NB4 (cell line): Measurements from ENCODE around the gene DRG1.

Source experiments
- DNase-seq: peaks from one replicate; pipeline ENCODE4 v3.0.0; 2010; ENCODE audit warnings: low read depth
- H3K4me3 ChIP-seq: one replicate; pipeline ENCODE4 v1.5.1; 2011; ENCODE audit warnings: mild to moderate bottlenecking, low read depth, low read length, moderate library complexity
- MAX ChIP-seq: IDR thresholded peaks from 2 replicates; pipeline ENCODE4 v1.6.1; 2011; ENCODE audit warnings: low read depth, low read length
- MYC ChIP-seq: IDR thresholded peaks from 2 replicates; pipeline ENCODE4 v1.6.1; 2011; ENCODE audit warnings: low read depth, low read length
- POLR2A ChIP-seq: IDR thresholded peaks from 2 replicates; pipeline ENCODE4 v1.6.1; 2011; ENCODE audit warnings: mild to moderate bottlenecking; ENCODE audit not compliant: insufficient read length; ENCODE audit errors: extremely low read depth
- TF ChIP-seq, protein P1 (sequence below): IDR thresholded peaks from one replicate; pipeline ENCODE4 v1.5.1; 2012; ENCODE audit warnings: low read depth, low read length

Gene DRG1

GRCh38 chr22:31449506-31449905, 50.1 kb downstream of the DRG1 start:
- no peak for DNase-seq
- no peak overlapping the region for H3K4me3 ChIP-seq
- TF ChIP-seq MYC: no peak
- TF ChIP-seq MAX: no peak
- TF ChIP-seq, protein P1, sequence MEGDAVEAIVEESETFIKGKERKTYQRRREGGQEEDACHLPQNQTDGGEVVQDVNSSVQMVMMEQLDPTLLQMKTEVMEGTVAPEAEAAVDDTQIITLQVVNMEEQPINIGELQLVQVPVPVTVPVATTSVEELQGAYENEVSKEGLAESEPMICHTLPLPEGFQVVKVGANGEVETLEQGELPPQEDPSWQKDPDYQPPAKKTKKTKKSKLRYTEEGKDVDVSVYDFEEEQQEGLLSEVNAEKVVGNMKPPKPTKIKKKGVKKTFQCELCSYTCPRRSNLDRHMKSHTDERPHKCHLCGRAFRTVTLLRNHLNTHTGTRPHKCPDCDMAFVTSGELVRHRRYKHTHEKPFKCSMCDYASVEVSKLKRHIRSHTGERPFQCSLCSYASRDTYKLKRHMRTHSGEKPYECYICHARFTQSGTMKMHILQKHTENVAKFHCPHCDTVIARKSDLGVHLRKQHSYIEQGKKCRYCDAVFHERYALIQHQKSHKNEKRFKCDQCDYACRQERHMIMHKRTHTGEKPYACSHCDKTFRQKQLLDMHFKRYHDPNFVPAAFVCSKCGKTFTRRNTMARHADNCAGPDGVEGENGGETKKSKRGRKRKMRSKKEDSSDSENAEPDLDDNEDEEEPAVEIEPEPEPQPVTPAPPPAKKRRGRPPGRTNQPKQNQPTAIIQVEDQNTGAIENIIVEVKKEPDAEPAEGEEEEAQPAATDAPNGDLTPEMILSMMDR: no peak
- no peak for TF ChIP-seq POLR2A

- DNase-seq: peak; percentile 54
- H3K4me3 ChIP-seq: no peak overlapping the region
- no peak for TF ChIP-seq MAX
- TF ChIP-seq POLR2A: no peak
- TF ChIP-seq, protein P1: peak; percentile 66
Measured at GRCh38 chr22:31451709-31452571, 52.5 kb downstream of the DRG1 start.

DNA sequence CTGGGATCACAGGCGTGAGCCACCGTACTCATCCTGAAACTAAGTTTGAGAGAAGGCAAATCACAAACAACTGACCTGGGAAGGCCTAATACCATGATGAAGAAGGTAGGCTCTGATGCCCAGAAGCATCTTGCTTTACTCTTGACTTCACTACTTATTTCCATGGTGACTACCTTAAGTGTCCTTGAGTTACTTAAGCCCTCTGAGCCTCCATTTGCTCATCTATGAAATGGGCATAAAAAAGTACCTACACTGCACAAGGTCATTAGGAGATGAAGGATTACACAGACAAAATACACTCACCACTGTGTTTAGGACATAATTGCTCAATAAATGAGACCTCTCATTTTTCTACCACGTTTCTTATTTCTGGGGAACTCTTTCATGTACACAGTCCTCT, 62.3 kb downstream of the DRG1 start:
- no peak overlapping the region for H3K4me3 ChIP-seq
- no peak for DNase-seq
- TF ChIP-seq, protein P1: no peak
- no peak for TF ChIP-seq MAX
- no peak for TF ChIP-seq MYC
- TF ChIP-seq POLR2A: no peak

DNA sequence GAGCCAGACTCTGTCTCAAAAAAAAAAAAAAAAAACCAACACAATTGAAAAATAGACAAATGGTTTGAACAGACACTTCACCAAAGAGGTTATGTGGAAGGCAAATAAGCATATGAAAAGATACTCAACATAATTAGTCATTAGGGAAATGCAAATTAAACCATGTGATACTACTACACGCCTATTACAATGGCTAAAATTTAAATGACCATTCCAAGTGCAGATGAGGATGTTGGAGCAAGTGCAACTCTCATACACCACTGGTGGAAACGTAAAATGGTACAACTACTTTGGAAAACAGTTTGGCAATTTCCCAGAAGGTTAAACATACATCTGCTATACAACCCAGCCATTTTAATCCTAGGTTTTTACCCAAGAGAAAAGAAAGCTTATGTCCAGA, 65.9 kb downstream of the DRG1 start:
- no peak for TF ChIP-seq MAX
- no peak for TF ChIP-seq MYC
- no peak for TF ChIP-seq POLR2A
- TF ChIP-seq, protein P1: no peak
- no peak for DNase-seq
- no peak overlapping the region for H3K4me3 ChIP-seq

- TF ChIP-seq, protein P1: no peak
- TF ChIP-seq MAX (no peak), POLR2A (no peak), MYC (no peak)
- H3K4me3 ChIP-seq: no peak overlapping the region
- DNase-seq: no peak
Measured at GRCh38 chr22:31474743-31475142, 75.3 kb downstream of the DRG1 start.
